Cerebellar nuclear complex (tissue), 1 donor: ENCODE data around the gene TMEM186.
"Not testable (repeated sequence)": the region's sequence is repeated elsewhere in the genome, so short reads cannot be mapped to it uniquely, and the experiment has no call there.

Experiments used
- DNase-seq, 2 experiments: peaks; one replicate each; lab custom pipeline; 2025; lab: John Stamatoyannopoulos, UW

Gene TMEM186

GRCh38 chr16:8797364-8798173, at the start of gene TMEM186, which contains the start of gene PMM2:
TMEM186 (minus strand) TSS chr16:8797639; CDS start chr16:8797614, 25 bp downstream.
PMM2 (plus strand) TSS chr16:8797839; CDS start chr16:8797883, 44 bp downstream.
- peak; percentile 63 to 95 for DNase-seq

- no peak for DNase-seq
These were observed 49.7 kb upstream of the TMEM186 start for GRCh38 chr16:8847145-8847544.

- DNase-seq: no peak
These were observed 49.0 kb upstream of the TMEM186 start for GRCh38 chr16:8846401-8846932.

GRCh38 chr16:8845699-8846298, 48.4 kb upstream of the TMEM186 start:
- no peak for DNase-seq

GRCh38 chr16:8843296-8843695, 45.9 kb upstream of the TMEM186 start:
- DNase-seq: not testable (repeated sequence)

- not testable (repeated sequence) for DNase-seq
These were observed 44.6 kb upstream of the TMEM186 start for GRCh38 chr16:8842016-8842415.

- not testable (repeated sequence) for DNase-seq
These were observed 40.2 kb upstream of the TMEM186 start for GRCh38 chr16:8837594-8837993.

GRCh38 chr16:8836797-8837196, 39.4 kb upstream of the TMEM186 start:
- not testable (repeated sequence) for DNase-seq

GRCh38 chr16:8832717-8833105, 35.3 kb upstream of the TMEM186 start:
- DNase-seq: no peak

- DNase-seq: no peak
These were observed 34.7 kb upstream of the TMEM186 start for GRCh38 chr16:8831871-8832716.

- DNase-seq: no peak
These were observed 34.0 kb upstream of the TMEM186 start for GRCh38 chr16:8831450-8831849.

- no peak for DNase-seq
These were observed 31.2 kb upstream of the TMEM186 start for GRCh38 chr16:8828541-8829165.

GRCh38 chr16:8826278-8826879, 28.9 kb upstream of the TMEM186 start:
- no peak for DNase-seq

GRCh38 chr16:8822403-8822802, 25.0 kb upstream of the TMEM186 start:
- no peak for DNase-seq

GRCh38 chr16:8819411-8820034, 22.1 kb upstream of the TMEM186 start:
- no peak for DNase-seq

GRCh38 chr16:8818504-8819270, 21.2 kb upstream of the TMEM186 start:
- DNase-seq: no peak

GRCh38 chr16:8816967-8817655, 19.7 kb upstream of the TMEM186 start:
- no peak for DNase-seq

- DNase-seq: no peak
These were observed 16.8 kb upstream of the TMEM186 start for GRCh38 chr16:8814095-8814806.
